ENCODE results near the gene SND1.

Gene SND1

GRCh38 chr7:127732306-127732705 is 80.3 kb downstream of the SND1 start:
- no peak overlapping the region for H3K4me3 ChIP-seq (replicated peaks; ENCODE audit: low read depth, low read length)
- H3K27me3 ChIP-seq (replicated peaks; ENCODE audit: control insufficient read depth, insufficient read depth, low read length): no peaks in the 10 kb centered on the region
- TF ChIP-seq CTCF (IDR thresholded peaks at IDR 0.05; ENCODE audit: insufficient read depth, low read length, poor library complexity, severe bottlenecking): no peak
- no peak for DNase-seq (ENCODE audit: extremely low read depth, insufficient read length)
- peaks cover 22% of the 10 kb centered on the region for H3K36me3 ChIP-seq (ENCODE audit: control insufficient read depth, insufficient read depth, low read length)

GRCh38 chr7:127733986-127734385 is 82.0 kb downstream of the SND1 start:
- Histone ChIP-seq H3K36me3 (ENCODE audit: control insufficient read depth, insufficient read depth, low read length) (peaks cover 23% of the 10 kb centered on the region), H3K27me3 (replicated peaks; ENCODE audit: control insufficient read depth, insufficient read depth, low read length) (no peaks in the 10 kb centered on the region), H3K4me3 (replicated peaks; ENCODE audit: low read depth, low read length) (no peak overlapping the region)
- no peak for DNase-seq (ENCODE audit: extremely low read depth, insufficient read length)
- no peak for TF ChIP-seq CTCF (IDR thresholded peaks at IDR 0.05; ENCODE audit: insufficient read depth, low read length, poor library complexity, severe bottlenecking)

- no peak for TF ChIP-seq CTCF (IDR thresholded peaks at IDR 0.05; ENCODE audit: insufficient read depth, low read length, poor library complexity, severe bottlenecking)
- H3K36me3 ChIP-seq (ENCODE audit: control insufficient read depth, insufficient read depth, low read length): peaks cover 17% of the 10 kb centered on the region
- H3K4me3 ChIP-seq (replicated peaks; ENCODE audit: low read depth, low read length): no peak overlapping the region
- H3K27me3 ChIP-seq (replicated peaks; ENCODE audit: control insufficient read depth, insufficient read depth, low read length): no peaks in the 10 kb centered on the region
- DNase-seq (ENCODE audit: extremely low read depth, insufficient read length): no peak
Measured at GRCh38 chr7:127736511-127736910, 84.5 kb downstream of the SND1 start.

GRCh38 chr7:127738859-127739258 is 86.9 kb downstream of the SND1 start:
- TF ChIP-seq CTCF (IDR thresholded peaks at IDR 0.05; ENCODE audit: insufficient read depth, low read length, poor library complexity, severe bottlenecking): no peak
- H3K36me3 ChIP-seq (ENCODE audit: control insufficient read depth, insufficient read depth, low read length): peaks cover 8% of the 10 kb centered on the region
- H3K27me3 ChIP-seq (replicated peaks; ENCODE audit: control insufficient read depth, insufficient read depth, low read length): no peaks in the 10 kb centered on the region
- H3K4me3 ChIP-seq (replicated peaks; ENCODE audit: low read depth, low read length): no peak overlapping the region
- DNase-seq (ENCODE audit: extremely low read depth, insufficient read length): no peak

- TF ChIP-seq CTCF (IDR thresholded peaks at IDR 0.05; ENCODE audit: insufficient read depth, low read length, poor library complexity, severe bottlenecking): no peak
- no peak overlapping the region for H3K4me3 ChIP-seq (replicated peaks; ENCODE audit: low read depth, low read length)
- no peak for DNase-seq (ENCODE audit: extremely low read depth, insufficient read length)
- peaks cover 6% of the 10 kb centered on the region for H3K36me3 ChIP-seq (ENCODE audit: control insufficient read depth, insufficient read depth, low read length)
- H3K27me3 ChIP-seq (replicated peaks; ENCODE audit: control insufficient read depth, insufficient read depth, low read length): no peaks in the 10 kb centered on the region
Measured at GRCh38 chr7:127741764-127742375, 89.9 kb downstream of the SND1 start.

- TF ChIP-seq CTCF (IDR thresholded peaks at IDR 0.05; ENCODE audit: insufficient read depth, low read length, poor library complexity, severe bottlenecking): no peak
- H3K4me3 ChIP-seq (replicated peaks; ENCODE audit: low read depth, low read length): no peak overlapping the region
- DNase-seq (ENCODE audit: extremely low read depth, insufficient read length): no peak
- peaks cover 1% of the 10 kb centered on the region for H3K36me3 ChIP-seq (ENCODE audit: control insufficient read depth, insufficient read depth, low read length)
- H3K27me3 ChIP-seq (replicated peaks; ENCODE audit: control insufficient read depth, insufficient read depth, low read length): no peaks in the 10 kb centered on the region
Measured at GRCh38 chr7:127745445-127745844, 93.5 kb downstream of the SND1 start.
